WTC11 (cell line): ENCODE measurements around the gene NRP2. TPM values are rescaled to one million over a fixed set of nuclear protein-coding genes. Genes with fewer than 3 reads are reported as not detected.

ENCODE experiments used
- ATAC-seq: fragments of 200-7000 bp; cut with Tn5 transposase; 2 replicates; pipeline ENCODE4 v1.10.0; 2021; ENCODE audit warnings: mild to moderate bottlenecking, moderate library complexity
- CTCF ChIA-PET: fragments of 300-600 bp; sonication (Branson Sonifier 250); formaldehyde crosslinking; loops from one replicate; lab custom pipeline; 2021; ENCODE audit warnings: antibody characterized with exemption; lab: Charles Lee
- POLR2A ChIA-PET: fragments of 350-600 bp; sonication (Branson Sonifier 250); formaldehyde crosslinking; loops from one replicate; lab custom pipeline; 2021; ENCODE audit warnings: antibody characterized with exemption; lab: Charles Lee
- DNase-seq: peaks from one replicate; pipeline ENCODE4 v3.0.0; 2021; ENCODE audit warnings: low spot score
- H3K27ac Mint-ChIP-seq: 2 replicates; pipeline ENCODE4 v1.8.0; 2021; ENCODE audit warnings: mixed read lengths
- H3K27me3 Mint-ChIP-seq: 2 replicates; pipeline ENCODE4 v1.8.0; 2021; ENCODE audit warnings: low read depth, mild to moderate bottlenecking, moderate library complexity, mixed read lengths
- H3K36me3 Mint-ChIP-seq: 2 replicates; pipeline ENCODE4 v1.8.0; 2021; ENCODE audit warnings: mixed read lengths
- H3K4me1 Mint-ChIP-seq: 2 replicates; pipeline ENCODE4 v1.8.0; 2022; ENCODE audit warnings: mixed read lengths
- H3K4me3 Mint-ChIP-seq: 2 replicates; pipeline ENCODE4 v1.8.0; 2021; ENCODE audit warnings: mild to moderate bottlenecking, moderate library complexity, mixed read lengths
- H3K9me3 Mint-ChIP-seq: 2 replicates; pipeline ENCODE4 v1.8.0; 2021; ENCODE audit warnings: mixed read lengths
- CBFB ChIP-seq: sonication (generic); formaldehyde crosslinking; IDR thresholded peaks from 2 replicates; pipeline ENCODE4 v1.8.1; 2022; ENCODE audit warnings: mild to moderate bottlenecking, low read depth, missing genetic modification reagents
- FOXK1 ChIP-seq: sonication (generic); formaldehyde crosslinking; IDR thresholded peaks from 2 replicates; pipeline ENCODE4 v1.8.0; 2022; ENCODE audit warnings: mild to moderate bottlenecking, moderate library complexity, missing genetic modification reagents
- GABPB1 ChIP-seq: sonication (generic); formaldehyde crosslinking; IDR thresholded peaks from 2 replicates; pipeline ENCODE4 v1.8.1; 2023; ENCODE audit warnings: mild to moderate bottlenecking, missing genetic modification reagents
- GTF2I ChIP-seq: fragments of 250-450 bp; sonication (Bioruptor Pico); conservative IDR thresholded peaks from 2 replicates; pipeline ENCODE4 v1.4.0; 2021; ENCODE audit warnings: mild to moderate bottlenecking
- HMGA2 ChIP-seq: fragments of 250-450 bp; sonication (Bioruptor Pico); IDR thresholded peaks from 2 replicates; pipeline ENCODE4 v1.4.0; 2021; ENCODE audit warnings: mild to moderate bottlenecking, moderate library complexity
- IRF2 ChIP-seq: sonication (generic); formaldehyde crosslinking; IDR thresholded peaks from 2 replicates; pipeline ENCODE4 v1.8.0; 2022; ENCODE audit warnings: low read depth, missing genetic modification reagents, borderline replicate concordance
- KAT7 ChIP-seq: sonication (generic); formaldehyde crosslinking; IDR thresholded peaks from 2 replicates; pipeline ENCODE4 v1.8.1; 2023; ENCODE audit warnings: missing genetic modification reagents, mild to moderate bottlenecking, borderline replicate concordance
- MYBL2 ChIP-seq: sonication (generic); formaldehyde crosslinking; IDR thresholded peaks from 2 replicates; pipeline ENCODE4 v1.8.1; 2023; ENCODE audit warnings: mild to moderate bottlenecking, moderate library complexity, missing genetic modification reagents
- NFATC4 ChIP-seq: fragments of 250-450 bp; sonication (Bioruptor Pico); IDR thresholded peaks from 2 replicates; pipeline ENCODE4 v1.9.0; 2021; ENCODE audit warnings: mild to moderate bottlenecking
- NR3C1 ChIP-seq: sonication (generic); formaldehyde crosslinking; conservative IDR thresholded peaks from 2 replicates; pipeline ENCODE4 v1.8.1; 2023; ENCODE audit warnings: low read depth, mild to moderate bottlenecking, missing genetic modification reagents
- PRRX2 ChIP-seq: fragments of 250-450 bp; sonication (Bioruptor Pico); IDR thresholded peaks from 2 replicates; pipeline ENCODE4 v1.8.0; 2021; ENCODE audit warnings: mild to moderate bottlenecking
- TCF7 ChIP-seq: sonication (generic); formaldehyde crosslinking; IDR thresholded peaks from 2 replicates; pipeline ENCODE4 v1.8.0; 2022; ENCODE audit warnings: mild to moderate bottlenecking, low read depth, missing genetic modification reagents, moderate library complexity
- ZNF121 ChIP-seq: sonication (generic); formaldehyde crosslinking; IDR thresholded peaks from 2 replicates; pipeline ENCODE4 v1.8.0; 2023; ENCODE audit warnings: missing genetic modification reagents
- ZNF138 ChIP-seq: sonication (generic); formaldehyde crosslinking; conservative IDR thresholded peaks from 2 replicates; pipeline ENCODE4 v1.8.1; 2022; ENCODE audit warnings: mild to moderate bottlenecking, moderate library complexity, missing genetic modification reagents
- total RNA-seq: library from RNA; stranded (reverse); gene quantifications from 3 replicates; pipeline ENCODE4 v1.2.3, GENCODE V29; 2021
- TF ChIP-seq, protein P1 (sequence below): fragments of 250-450 bp; sonication (Bioruptor Pico); IDR thresholded peaks from 2 replicates; pipeline ENCODE4 v2.1.2; 2022; ENCODE audit warnings: mild to moderate bottlenecking, moderate library complexity
- TF ChIP-seq, protein P2 (sequence below): sonication (generic); formaldehyde crosslinking; IDR thresholded peaks from 2 replicates; pipeline ENCODE4 v1.8.1; 2023; ENCODE audit warnings: mild to moderate bottlenecking, missing genetic modification reagents, moderate library complexity
- TF ChIP-seq, protein P3 (sequence below): sonication (generic); formaldehyde crosslinking; IDR thresholded peaks from 2 replicates; pipeline ENCODE4 v1.8.0; 2022; ENCODE audit warnings: mild to moderate bottlenecking, missing genetic modification reagents
- TF ChIP-seq, protein P4 (sequence below): sonication (generic); formaldehyde crosslinking; IDR thresholded peaks from 2 replicates; pipeline ENCODE4 v1.8.1; 2023; ENCODE audit warnings: mild to moderate bottlenecking, missing genetic modification reagents
- TF ChIP-seq, protein P5 (sequence below): sonication (generic); formaldehyde crosslinking; IDR thresholded peaks from 2 replicates; pipeline ENCODE4 v1.8.0; 2022; ENCODE audit warnings: missing genetic modification reagents
- TF ChIP-seq, protein P6 (sequence below): fragments of 250-450 bp; sonication (Bioruptor Pico); conservative IDR thresholded peaks from 2 replicates; pipeline ENCODE4 v1.9.0; 2021; ENCODE audit warnings: mild to moderate bottlenecking

NRP2 gene
- total RNA-seq, 1 experiment from 2014 or later, result 41.0 TPM

DNA sequence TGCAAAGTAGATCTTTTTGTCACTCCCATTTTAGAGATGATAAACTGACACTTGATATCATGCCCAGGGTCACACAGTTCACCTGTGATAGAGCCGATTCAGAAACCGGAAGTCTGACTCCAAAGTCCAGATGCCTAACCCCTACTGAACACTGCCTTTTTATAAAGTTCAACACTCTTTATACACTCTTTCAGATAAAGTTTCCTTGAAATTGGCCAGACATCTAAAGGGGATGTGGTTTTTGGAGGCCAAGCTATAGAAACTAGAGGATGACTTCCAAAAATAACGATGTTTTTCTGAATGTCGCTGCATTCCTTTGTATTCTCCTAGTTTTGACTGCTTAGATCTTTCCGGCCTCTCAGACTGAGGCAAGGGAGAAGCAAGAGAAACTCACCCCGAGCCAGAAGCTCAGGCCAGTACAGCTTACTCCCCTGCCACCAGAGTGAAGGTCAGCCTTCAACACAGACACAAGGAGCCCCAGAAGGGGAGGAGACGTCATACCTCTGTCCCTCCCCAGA is 61.8 kb downstream of the NRP2 start:
- ChIA-PET CTCF (interaction anchor here (2.3 kb wide), 1 partner anchor 23 kb away, joined by 10 read pairs; no protein-coding TSS in a partner anchor), POLR2A (no interaction called here)
- Mint-ChIP-seq H3K9me3 (no peaks in the 10 kb centered on the region), H3K27ac (no peak overlapping the region), H3K27me3 (no peaks in the 10 kb centered on the region), H3K36me3 (peaks cover 33% of the 10 kb centered on the region), H3K4me3 (no peak overlapping the region), H3K4me1 (peaks cover 17% of the 10 kb centered on the region)
- TF ChIP-seq, protein P1, sequence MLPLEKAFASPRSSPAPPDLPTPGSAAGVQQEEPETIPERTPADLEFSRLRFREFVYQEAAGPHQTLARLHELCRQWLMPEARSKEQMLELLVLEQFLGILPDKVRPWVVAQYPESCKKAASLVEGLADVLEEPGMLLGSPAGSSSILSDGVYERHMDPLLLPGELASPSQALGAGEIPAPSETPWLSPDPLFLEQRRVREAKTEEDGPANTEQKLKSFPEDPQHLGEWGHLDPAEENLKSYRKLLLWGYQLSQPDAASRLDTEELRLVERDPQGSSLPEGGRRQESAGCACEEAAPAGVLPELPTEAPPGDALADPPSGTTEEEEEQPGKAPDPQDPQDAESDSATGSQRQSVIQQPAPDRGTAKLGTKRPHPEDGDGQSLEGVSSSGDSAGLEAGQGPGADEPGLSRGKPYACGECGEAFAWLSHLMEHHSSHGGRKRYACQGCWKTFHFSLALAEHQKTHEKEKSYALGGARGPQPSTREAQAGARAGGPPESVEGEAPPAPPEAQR (CRISPR knock-in tag), result no peak
- TF ChIP-seq MYBL2 (no peak), IRF2 (CRISPR knock-in tag) (no peak), FOXK1 (CRISPR knock-in tag) (no peak), TCF7 (no peak), ZNF138 (no peak), NFATC4 (no peak), ZNF121 (CRISPR knock-in tag) (no peak), PRRX2 (CRISPR knock-in tag) (no peak), CBFB (CRISPR knock-in tag) (no peak), GTF2I (CRISPR knock-in tag) (no peak), GABPB1 (CRISPR knock-in tag) (no peak), NR3C1 (CRISPR knock-in tag) (no peak), KAT7 (no peak), HMGA2 (CRISPR knock-in tag) (no peak)
- TF ChIP-seq, protein P2, sequence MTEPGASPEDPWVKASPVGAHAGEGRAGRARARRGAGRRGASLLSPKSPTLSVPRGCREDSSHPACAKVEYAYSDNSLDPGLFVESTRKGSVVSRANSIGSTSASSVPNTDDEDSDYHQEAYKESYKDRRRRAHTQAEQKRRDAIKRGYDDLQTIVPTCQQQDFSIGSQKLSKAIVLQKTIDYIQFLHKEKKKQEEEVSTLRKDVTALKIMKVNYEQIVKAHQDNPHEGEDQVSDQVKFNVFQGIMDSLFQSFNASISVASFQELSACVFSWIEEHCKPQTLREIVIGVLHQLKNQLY, result no peak
- TF ChIP-seq, protein P3, sequence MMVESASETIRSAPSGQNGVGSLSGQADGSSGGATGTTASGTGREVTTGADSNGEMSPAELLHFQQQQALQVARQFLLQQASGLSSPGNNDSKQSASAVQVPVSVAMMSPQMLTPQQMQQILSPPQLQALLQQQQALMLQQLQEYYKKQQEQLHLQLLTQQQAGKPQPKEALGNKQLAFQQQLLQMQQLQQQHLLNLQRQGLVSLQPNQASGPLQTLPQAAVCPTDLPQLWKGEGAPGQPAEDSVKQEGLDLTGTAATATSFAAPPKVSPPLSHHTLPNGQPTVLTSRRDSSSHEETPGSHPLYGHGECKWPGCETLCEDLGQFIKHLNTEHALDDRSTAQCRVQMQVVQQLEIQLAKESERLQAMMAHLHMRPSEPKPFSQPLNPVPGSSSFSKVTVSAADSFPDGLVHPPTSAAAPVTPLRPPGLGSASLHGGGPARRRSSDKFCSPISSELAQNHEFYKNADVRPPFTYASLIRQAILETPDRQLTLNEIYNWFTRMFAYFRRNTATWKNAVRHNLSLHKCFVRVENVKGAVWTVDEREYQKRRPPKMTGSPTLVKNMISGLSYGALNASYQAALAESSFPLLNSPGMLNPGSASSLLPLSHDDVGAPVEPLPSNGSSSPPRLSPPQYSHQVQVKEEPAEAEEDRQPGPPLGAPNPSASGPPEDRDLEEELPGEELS, result no peak
- TF ChIP-seq, protein P4, sequence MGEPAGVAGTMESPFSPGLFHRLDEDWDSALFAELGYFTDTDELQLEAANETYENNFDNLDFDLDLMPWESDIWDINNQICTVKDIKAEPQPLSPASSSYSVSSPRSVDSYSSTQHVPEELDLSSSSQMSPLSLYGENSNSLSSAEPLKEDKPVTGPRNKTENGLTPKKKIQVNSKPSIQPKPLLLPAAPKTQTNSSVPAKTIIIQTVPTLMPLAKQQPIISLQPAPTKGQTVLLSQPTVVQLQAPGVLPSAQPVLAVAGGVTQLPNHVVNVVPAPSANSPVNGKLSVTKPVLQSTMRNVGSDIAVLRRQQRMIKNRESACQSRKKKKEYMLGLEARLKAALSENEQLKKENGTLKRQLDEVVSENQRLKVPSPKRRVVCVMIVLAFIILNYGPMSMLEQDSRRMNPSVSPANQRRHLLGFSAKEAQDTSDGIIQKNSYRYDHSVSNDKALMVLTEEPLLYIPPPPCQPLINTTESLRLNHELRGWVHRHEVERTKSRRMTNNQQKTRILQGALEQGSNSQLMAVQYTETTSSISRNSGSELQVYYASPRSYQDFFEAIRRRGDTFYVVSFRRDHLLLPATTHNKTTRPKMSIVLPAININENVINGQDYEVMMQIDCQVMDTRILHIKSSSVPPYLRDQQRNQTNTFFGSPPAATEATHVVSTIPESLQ, result no peak
- TF ChIP-seq, protein P5, sequence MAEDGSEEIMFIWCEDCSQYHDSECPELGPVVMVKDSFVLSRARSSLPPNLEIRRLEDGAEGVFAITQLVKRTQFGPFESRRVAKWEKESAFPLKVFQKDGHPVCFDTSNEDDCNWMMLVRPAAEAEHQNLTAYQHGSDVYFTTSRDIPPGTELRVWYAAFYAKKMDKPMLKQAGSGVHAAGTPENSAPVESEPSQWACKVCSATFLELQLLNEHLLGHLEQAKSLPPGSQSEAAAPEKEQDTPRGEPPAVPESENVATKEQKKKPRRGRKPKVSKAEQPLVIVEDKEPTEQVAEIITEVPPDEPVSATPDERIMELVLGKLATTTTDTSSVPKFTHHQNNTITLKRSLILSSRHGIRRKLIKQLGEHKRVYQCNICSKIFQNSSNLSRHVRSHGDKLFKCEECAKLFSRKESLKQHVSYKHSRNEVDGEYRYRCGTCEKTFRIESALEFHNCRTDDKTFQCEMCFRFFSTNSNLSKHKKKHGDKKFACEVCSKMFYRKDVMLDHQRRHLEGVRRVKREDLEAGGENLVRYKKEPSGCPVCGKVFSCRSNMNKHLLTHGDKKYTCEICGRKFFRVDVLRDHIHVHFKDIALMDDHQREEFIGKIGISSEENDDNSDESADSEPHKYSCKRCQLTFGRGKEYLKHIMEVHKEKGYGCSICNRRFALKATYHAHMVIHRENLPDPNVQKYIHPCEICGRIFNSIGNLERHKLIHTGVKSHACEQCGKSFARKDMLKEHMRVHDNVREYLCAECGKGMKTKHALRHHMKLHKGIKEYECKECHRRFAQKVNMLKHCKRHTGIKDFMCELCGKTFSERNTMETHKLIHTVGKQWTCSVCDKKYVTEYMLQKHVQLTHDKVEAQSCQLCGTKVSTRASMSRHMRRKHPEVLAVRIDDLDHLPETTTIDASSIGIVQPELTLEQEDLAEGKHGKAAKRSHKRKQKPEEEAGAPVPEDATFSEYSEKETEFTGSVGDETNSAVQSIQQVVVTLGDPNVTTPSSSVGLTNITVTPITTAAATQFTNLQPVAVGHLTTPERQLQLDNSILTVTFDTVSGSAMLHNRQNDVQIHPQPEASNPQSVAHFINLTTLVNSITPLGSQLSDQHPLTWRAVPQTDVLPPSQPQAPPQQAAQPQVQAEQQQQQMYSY (CRISPR knock-in tag), result no peak
- TF ChIP-seq, protein P6, sequence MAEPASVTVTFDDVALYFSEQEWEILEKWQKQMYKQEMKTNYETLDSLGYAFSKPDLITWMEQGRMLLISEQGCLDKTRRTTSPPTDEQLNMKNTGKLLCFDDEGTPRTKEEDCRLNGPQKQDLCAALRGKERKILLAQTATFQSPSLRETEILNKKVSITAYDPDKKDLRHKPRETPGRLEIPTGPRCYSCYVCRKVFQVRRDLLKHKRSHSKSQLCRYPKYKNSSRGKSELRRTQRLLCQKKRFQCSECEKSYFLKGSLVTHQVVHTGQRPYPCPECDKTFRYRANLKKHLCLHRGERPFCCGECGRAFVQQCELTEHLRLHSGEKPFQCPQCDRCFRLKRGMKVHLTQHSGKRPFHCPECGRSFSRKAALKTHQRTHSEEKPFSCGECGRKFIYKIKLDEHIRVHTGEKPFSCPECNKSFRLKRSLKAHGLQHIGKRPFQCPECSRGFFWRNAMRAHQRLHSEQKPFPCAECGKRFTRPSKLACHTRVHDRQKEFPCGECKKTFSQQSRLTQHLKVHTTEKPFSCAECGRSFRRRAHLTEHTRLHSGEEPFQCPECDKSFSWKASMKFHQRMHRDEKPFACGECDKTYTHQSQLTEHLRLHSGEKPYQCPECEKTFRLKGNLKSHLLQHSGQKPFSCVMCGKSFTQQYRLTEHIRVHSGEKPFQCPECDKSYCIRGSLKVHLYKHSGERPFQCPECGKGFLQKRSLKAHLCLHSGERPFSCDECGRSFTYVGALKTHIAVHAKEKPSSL (CRISPR knock-in tag), result no peak
- ATAC-seq (no peak), DNase-seq (no peak)
